CD4-positive, alpha-beta T cell (primary cell): Measurements from ENCODE around the gene USP14. TPM values are rescaled to one million over a fixed set of nuclear protein-coding genes. Genes with fewer than 3 reads are reported as not detected.
"Not testable (repeated sequence)": the region's sequence is repeated elsewhere in the genome, so short reads cannot be mapped to it uniquely, and the experiment has no call there.

Experiments
- ATAC-seq: fragments of 200-7000 bp; cut with Tn5 transposase; one replicate; pipeline ENCODE4 v1.10.0; 2022; ENCODE audit warnings: mild to moderate bottlenecking; ENCODE audit not compliant: poor library complexity
- CTCF ChIA-PET: fragments of 350-600 bp; sonication (Branson Sonifier 250); formaldehyde crosslinking; loops from one replicate; lab custom pipeline; 2021; ENCODE audit warnings: antibody characterized with exemption, inconsistent platforms; lab: Charles Lee
- POLR2A ChIA-PET: fragments of 350-600 bp; sonication (Branson Sonifier 250); formaldehyde crosslinking; loops from one replicate; lab custom pipeline; 2021; ENCODE audit warnings: antibody characterized with exemption, inconsistent platforms; lab: Charles Lee
- DNase-seq, 14 experiments: peaks; one replicate each; pipeline ENCODE4 v3.0.0-alpha.2; 2013 to 2020; ENCODE audit warnings: mixed read lengths in 2 of 14
- H3K27ac ChIP-seq, 2 donors: one replicate each; pipeline versions ENCODE4 v1.5.1 to v1.7.0; 2013; ENCODE audit warnings: low read length in 2 of 2, low read depth in 1 of 2, mild to moderate bottlenecking in 1 of 2
- H3K27me3 ChIP-seq, 2 experiments: 1 replicate in 1 of 2; 2 replicates in 1 of 2; pipeline versions ENCODE4 v1.6.1 to v1.7.0; 2013; ENCODE audit warnings: low read length in 2 of 2, control low read depth in 1 of 2, mild to moderate bottlenecking in 1 of 2, moderate library complexity in 1 of 2; ENCODE audit not compliant: insufficient read depth in 2 of 2, control insufficient read depth in 1 of 2
- H3K36me3 ChIP-seq: one replicate; pipeline ENCODE4 v1.6.1; 2013; ENCODE audit warnings: low read length, control low read depth; ENCODE audit not compliant: insufficient read depth
- H3K4me1 ChIP-seq: one replicate; pipeline ENCODE4 v1.6.1; 2013; ENCODE audit warnings: low read length, control low read depth; ENCODE audit not compliant: insufficient read depth
- H3K4me3 ChIP-seq: one replicate; pipeline ENCODE4 v1.5.1; 2013; ENCODE audit warnings: mild to moderate bottlenecking, low read length, moderate library complexity
- H3K9me3 ChIP-seq, 2 experiments: 1 replicate in 1 of 2; 2 replicates in 1 of 2; pipeline versions ENCODE4 v1.6.1 to v1.7.0; 2013; ENCODE audit warnings: low read length in 2 of 2, mild to moderate bottlenecking in 2 of 2, control low read depth in 1 of 2, moderate library complexity in 1 of 2; ENCODE audit not compliant: control insufficient read depth in 1 of 2, insufficient read depth in 1 of 2
- H3K27ac Mint-ChIP-seq: one replicate; pipeline ENCODE4 v1.8.0; 2020; ENCODE audit warnings: mixed read lengths
- H3K27me3 Mint-ChIP-seq: one replicate; pipeline ENCODE4 v1.8.0; 2021; ENCODE audit warnings: mixed read lengths
- H3K36me3 Mint-ChIP-seq: one replicate; pipeline ENCODE4 v1.8.0; 2021; ENCODE audit warnings: low read depth, mixed read lengths
- H3K4me1 Mint-ChIP-seq: one replicate; pipeline ENCODE4 v1.8.0; 2021; ENCODE audit warnings: low read depth, mixed read lengths
- H3K4me3 Mint-ChIP-seq: one replicate; pipeline ENCODE4 v1.8.0; 2020; ENCODE audit warnings: mild to moderate bottlenecking, mixed read lengths
- H3K9me3 Mint-ChIP-seq: one replicate; pipeline ENCODE4 v1.8.0; 2020; ENCODE audit warnings: mixed read lengths
- CTCF ChIP-seq: fragments of 200-600 bp; IDR thresholded peaks from one replicate; pipeline ENCODE4 v1.8.0; 2022; ENCODE audit warnings: antibody characterized with exemption, mild to moderate bottlenecking
- intact Hi-C, 2 experiments: fragments of 100-400 bp; cut with DNase I in 1 of 2; cut with micrococcal nuclease in 1 of 2; formaldehyde crosslinking; loops; one replicate each; pipeline versions ENCODE4 v1.15.1 to v1.9.0; 2023 to 2025; cut with DNase I, micrococcal nuclease
- total RNA-seq, 174 experiments: library from RNA in 2 of 174; stranded (reverse) in 2 of 174; gene quantifications; one replicate each; pipeline ENCODE4 v1.2.3 and lab custom pipeline; 2021 to 2026

USP14 gene
- total RNA-seq, 2 experiments from 2014 or later = 51.3 to 56.2 TPM

GRCh38 chr18:120539-121260 lies 37.7 kb upstream of the USP14 start:
- ATAC-seq, H3K36me3 Mint-ChIP-seq, H3K9me3 ChIP-seq, H3K27me3 Mint-ChIP-seq, POLR2A ChIA-PET, H3K9me3 Mint-ChIP-seq, H3K4me3 Mint-ChIP-seq, H3K27ac ChIP-seq, H3K36me3 ChIP-seq, CTCF ChIA-PET, H3K27me3 ChIP-seq, H3K27ac Mint-ChIP-seq, H3K4me1 ChIP-seq, intact Hi-C loops, H3K4me3 ChIP-seq, H3K4me1 Mint-ChIP-seq, DNase-seq: not testable (repeated sequence)

- Histone ChIP-seq H3K4me3 (no peak overlapping the region), H3K9me3 (no peaks in the 10 kb centered on the region), H3K36me3 (no peaks in the 10 kb centered on the region), H3K27ac (no peak overlapping the region), H3K4me1 (peaks cover 7% of the 10 kb centered on the region), H3K27me3 (no peaks in the 10 kb centered on the region)
- ChIA-PET POLR2A (no interaction called here), CTCF (no interaction called here)
- H3K4me3 Mint-ChIP-seq = no peak overlapping the region
- no peak for DNase-seq
- no peaks in the 10 kb centered on the region for H3K27me3 Mint-ChIP-seq
- H3K27ac Mint-ChIP-seq = no peak overlapping the region
- intact Hi-C loops = no loop called here
- no peaks in the 10 kb centered on the region for H3K9me3 Mint-ChIP-seq
- no peaks in the 10 kb centered on the region for H3K36me3 Mint-ChIP-seq
- TF ChIP-seq CTCF = no peak
- no peak for ATAC-seq
- H3K4me1 Mint-ChIP-seq = no peaks in the 10 kb centered on the region
These were observed 23.3 kb upstream of the USP14 start for GRCh38 chr18:135045-135444.

- no peaks in the 10 kb centered on the region for H3K27me3 ChIP-seq
- Mint-ChIP-seq H3K4me3 (no peak overlapping the region), H3K36me3 (no peaks in the 10 kb centered on the region), H3K27me3 (no peaks in the 10 kb centered on the region), H3K9me3 (no peaks in the 10 kb centered on the region), H3K4me1 (no peaks in the 10 kb centered on the region), H3K27ac (no peak overlapping the region)
- no peak for TF ChIP-seq CTCF
- no peaks in the 10 kb centered on the region for H3K36me3 ChIP-seq
- H3K4me1 ChIP-seq = peaks cover 7% of the 10 kb centered on the region
- H3K4me3 ChIP-seq = no peak overlapping the region
- intact Hi-C loops = no loop called here
- CTCF ChIA-PET = no interaction called here
- POLR2A ChIA-PET = interaction anchor here (1.2 to 1.3 kb wide), 2 partner anchors 20 to 132 kb away, joined by 3 to 5 read pairs; no protein-coding TSS in a partner anchor
- peak; percentile 71 for ATAC-seq
- peak in 13 of 14 experiments; percentile 4 to 80 (median 22) for DNase-seq
- no peak overlapping the region for H3K27ac ChIP-seq
- no peaks in the 10 kb centered on the region for H3K9me3 ChIP-seq
These were observed 21.9 kb upstream of the USP14 start for GRCh38 chr18:136433-136832.

GRCh38 chr18:137327-137726 lies 21.0 kb upstream of the USP14 start:
- no peak overlapping the region for H3K27ac Mint-ChIP-seq

More at GRCh38 chr18:137327-137726, 21.0 kb upstream of the USP14 start:
- Mint-ChIP-seq H3K36me3 (no peaks in the 10 kb centered on the region), H3K9me3 (no peaks in the 10 kb centered on the region), H3K4me1 (no peaks in the 10 kb centered on the region), H3K4me3 (no peak overlapping the region), H3K27me3 (no peaks in the 10 kb centered on the region)
- Histone ChIP-seq H3K9me3 (no peaks in the 10 kb centered on the region), H3K36me3 (no peaks in the 10 kb centered on the region), H3K4me1 (peaks cover 7% of the 10 kb centered on the region), H3K27me3 (peaks cover 0 to 2% of the 10 kb centered on the region in 2 experiments), H3K27ac (no peak overlapping the region), H3K4me3 (no peak overlapping the region)
- no peak for DNase-seq
- no peak for TF ChIP-seq CTCF
- ChIA-PET CTCF (no interaction called here), POLR2A (interaction anchor here (1.2 kb wide), 1 partner anchor 19 kb away, joined by 5 read pairs; no protein-coding TSS in a partner anchor)
- intact Hi-C loops = no loop called here
- ATAC-seq = no peak
